ENCODE results near the gene CTDNEP1.

Gene CTDNEP1

DNA sequence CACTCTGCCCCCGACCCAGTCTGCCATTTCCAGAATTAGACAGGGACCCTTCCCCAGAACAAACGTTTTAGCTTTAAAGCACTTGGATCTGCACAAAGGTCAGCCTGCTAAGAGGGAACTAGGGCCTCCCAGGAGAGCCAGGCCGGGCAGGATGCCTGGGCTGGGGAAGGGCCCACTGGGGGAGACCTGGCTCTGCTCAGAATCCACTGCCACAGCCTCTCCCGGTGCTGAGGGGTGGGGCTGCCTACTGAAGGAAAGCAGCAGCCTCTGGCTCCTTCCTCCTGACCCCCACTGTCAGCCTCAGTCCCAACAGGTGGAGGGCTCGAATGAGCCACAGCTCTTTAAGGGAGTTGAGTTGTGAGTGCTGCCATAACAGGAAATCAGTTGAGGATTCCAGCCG, 41.2 kb upstream of the CTDNEP1 start:
- H3K4me3 ChIP-seq (ENCODE audit: low read depth, low read length), result no peak overlapping the region
- TF ChIP-seq, protein P1, sequence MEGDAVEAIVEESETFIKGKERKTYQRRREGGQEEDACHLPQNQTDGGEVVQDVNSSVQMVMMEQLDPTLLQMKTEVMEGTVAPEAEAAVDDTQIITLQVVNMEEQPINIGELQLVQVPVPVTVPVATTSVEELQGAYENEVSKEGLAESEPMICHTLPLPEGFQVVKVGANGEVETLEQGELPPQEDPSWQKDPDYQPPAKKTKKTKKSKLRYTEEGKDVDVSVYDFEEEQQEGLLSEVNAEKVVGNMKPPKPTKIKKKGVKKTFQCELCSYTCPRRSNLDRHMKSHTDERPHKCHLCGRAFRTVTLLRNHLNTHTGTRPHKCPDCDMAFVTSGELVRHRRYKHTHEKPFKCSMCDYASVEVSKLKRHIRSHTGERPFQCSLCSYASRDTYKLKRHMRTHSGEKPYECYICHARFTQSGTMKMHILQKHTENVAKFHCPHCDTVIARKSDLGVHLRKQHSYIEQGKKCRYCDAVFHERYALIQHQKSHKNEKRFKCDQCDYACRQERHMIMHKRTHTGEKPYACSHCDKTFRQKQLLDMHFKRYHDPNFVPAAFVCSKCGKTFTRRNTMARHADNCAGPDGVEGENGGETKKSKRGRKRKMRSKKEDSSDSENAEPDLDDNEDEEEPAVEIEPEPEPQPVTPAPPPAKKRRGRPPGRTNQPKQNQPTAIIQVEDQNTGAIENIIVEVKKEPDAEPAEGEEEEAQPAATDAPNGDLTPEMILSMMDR (IDR thresholded peaks at IDR 0.05; ENCODE audit: borderline replicate concordance, insufficient read depth, low read depth, low read length), result no peak

- TF ChIP-seq, protein P1 (IDR thresholded peaks at IDR 0.05; ENCODE audit: borderline replicate concordance, insufficient read depth, low read depth, low read length), result no peak
- H3K4me3 ChIP-seq (ENCODE audit: low read depth, low read length), result no peak overlapping the region
Observed at GRCh38 chr17:7292194-7292593, 40.7 kb upstream of the CTDNEP1 start.

- TF ChIP-seq, protein P1 (IDR thresholded peaks at IDR 0.05; ENCODE audit: borderline replicate concordance, insufficient read depth, low read depth, low read length), result no peak
Observed at GRCh38 chr17:7290685-7291084, 39.2 kb upstream of the CTDNEP1 start.

DNA sequence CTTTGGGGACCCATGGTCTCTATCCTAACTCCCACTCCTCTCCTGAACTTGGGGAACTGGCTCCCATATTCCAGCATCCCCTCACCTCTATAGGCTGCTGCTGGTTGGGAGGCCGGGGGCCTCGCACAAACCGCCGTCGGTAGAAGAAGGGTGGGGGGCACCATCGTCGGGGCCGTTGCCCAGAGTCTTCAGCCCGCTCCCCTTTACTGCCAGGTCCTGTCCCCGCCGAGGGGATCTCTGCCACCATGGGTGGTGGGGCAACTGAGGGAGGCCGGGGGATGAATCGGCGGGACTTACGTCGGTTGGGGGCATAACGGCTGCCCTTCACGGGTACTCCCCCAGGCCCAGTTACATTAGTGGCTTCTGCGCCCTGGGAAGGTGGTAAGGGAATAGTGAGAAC, 38.6 kb upstream of the CTDNEP1 start:
- TF ChIP-seq, protein P1 (IDR thresholded peaks at IDR 0.05; ENCODE audit: borderline replicate concordance, insufficient read depth, low read depth, low read length), result no peak
- H3K4me3 ChIP-seq (ENCODE audit: low read depth, low read length), result no peak overlapping the region

More at GRCh38 chr17:7290685-7291084, 39.2 kb upstream of the CTDNEP1 start:
- no peak overlapping the region for H3K4me3 ChIP-seq (ENCODE audit: low read depth, low read length)

GRCh38 chr17:7289256-7290032, 37.9 kb upstream of the CTDNEP1 start:
- no peak overlapping the region for H3K4me3 ChIP-seq (ENCODE audit: low read depth, low read length)
- TF ChIP-seq, protein P1 (IDR thresholded peaks at IDR 0.05; ENCODE audit: borderline replicate concordance, insufficient read depth, low read depth, low read length), result no peak

- H3K4me3 ChIP-seq (ENCODE audit: low read depth, low read length), result no peak overlapping the region
- TF ChIP-seq, protein P1 (IDR thresholded peaks at IDR 0.05; ENCODE audit: borderline replicate concordance, insufficient read depth, low read depth, low read length), result no peak
Observed at GRCh38 chr17:7285679-7286078, 34.1 kb upstream of the CTDNEP1 start.

DNA sequence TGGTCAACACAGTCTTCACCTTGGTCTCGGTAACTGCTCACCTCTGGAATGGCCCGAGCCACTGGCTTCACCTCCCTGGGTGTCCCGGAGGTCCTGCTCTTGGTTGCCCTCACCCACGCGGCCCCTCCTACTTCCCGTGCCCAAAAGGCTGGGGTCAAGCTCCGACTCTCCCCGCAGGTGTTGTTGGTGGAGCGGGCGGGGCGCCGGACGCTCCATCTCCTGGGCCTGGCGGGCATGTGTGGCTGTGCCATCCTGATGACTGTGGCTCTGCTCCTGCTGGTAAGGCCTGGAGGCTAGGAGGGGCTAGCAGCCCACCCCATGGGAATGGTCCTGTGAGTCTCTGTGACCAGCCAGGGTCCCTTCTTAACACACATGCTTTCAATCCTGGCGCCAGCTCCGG, 33.4 kb upstream of the CTDNEP1 start:
- no peak overlapping the region for H3K4me3 ChIP-seq (ENCODE audit: low read depth, low read length)
- TF ChIP-seq, protein P1 (IDR thresholded peaks at IDR 0.05; ENCODE audit: borderline replicate concordance, insufficient read depth, low read depth, low read length), result no peak
